Progenitor cell of endocrine pancreas (in vitro differentiated cells): ENCODE data around the gene GK2. TPM values are rescaled to one million over a fixed set of nuclear protein-coding genes. Genes with fewer than 3 reads are reported as not detected.

ENCODE experiments used
- DNase-seq: peaks from one replicate; pipeline ENCODE4 v3.0.0; 2021; ENCODE audit warnings: low spot score; ENCODE audit not compliant: unreplicated experiment
- H3K27ac Mint-ChIP-seq: 2 replicates; pipeline ENCODE4 v1.8.0; 2021; ENCODE audit warnings: mild to moderate bottlenecking, moderate library complexity, mixed read lengths
- H3K27me3 Mint-ChIP-seq: 2 replicates; pipeline ENCODE4 v1.8.0; 2021; ENCODE audit warnings: mixed read lengths
- H3K36me3 Mint-ChIP-seq: 2 replicates; pipeline ENCODE4 v1.8.0; 2022; ENCODE audit warnings: mixed read lengths; ENCODE audit not compliant: insufficient read depth
- H3K4me1 Mint-ChIP-seq: 2 replicates; pipeline ENCODE4 v1.8.0; 2021; ENCODE audit warnings: low read depth, mixed read lengths
- H3K4me3 Mint-ChIP-seq: 2 replicates; pipeline ENCODE4 v1.8.0; 2021; ENCODE audit warnings: low read depth, mild to moderate bottlenecking, moderate library complexity, mixed read lengths
- H3K9me3 Mint-ChIP-seq: 2 replicates; pipeline ENCODE4 v1.8.0; 2021; ENCODE audit warnings: low read depth, mixed read lengths
- CTCF ChIP-seq: fragments of 200-600 bp; sonication (generic); IDR thresholded peaks from one replicate; pipeline ENCODE4 v1.5.0; 2021; ENCODE audit warnings: antibody characterized with exemption, mild to moderate bottlenecking; ENCODE audit not compliant: unreplicated experiment
- long read RNA-seq: library from polyadenylated mRNA; unstranded; transcript quantifications from one replicate; pipeline ENCODE4 v2.0.0, GENCODE V29; 2020
- total RNA-seq: library from RNA; stranded (reverse); gene quantifications from 2 replicates; pipeline ENCODE4 v1.2.1, GENCODE V29; 2021

GK2 gene
- not detected in 2 replicates for total RNA-seq
- long read RNA-seq, result 0 reads

- H3K36me3 Mint-ChIP-seq, result no peaks in the 10 kb centered on the region
- H3K4me1 Mint-ChIP-seq, result no peaks in the 10 kb centered on the region
- peaks cover 15% of the 10 kb centered on the region for H3K9me3 Mint-ChIP-seq
- no peak for TF ChIP-seq CTCF
- no peak within 1 kb of the TSS for H3K4me3 Mint-ChIP-seq
- no peaks in the 10 kb centered on the region for H3K27me3 Mint-ChIP-seq
- no peak within 1 kb of the TSS for H3K27ac Mint-ChIP-seq
- no peak for DNase-seq
These were observed at the start of gene GK2 for GRCh38 chr4:79408063-79408462. TSS of gene GK2 (minus strand) at chr4:79408228. CDS start at chr4:79408200, 28 bp downstream.

GRCh38 chr4:79455216-79455615 is 47.2 kb upstream of the GK2 start:
- Mint-ChIP-seq H3K27me3 (no peaks in the 10 kb centered on the region), H3K4me3 (no peak overlapping the region), H3K9me3 (no peaks in the 10 kb centered on the region), H3K36me3 (no peaks in the 10 kb centered on the region), H3K4me1 (no peaks in the 10 kb centered on the region), H3K27ac (no peak overlapping the region)
- DNase-seq, result no peak
- no peak for TF ChIP-seq CTCF

- no peaks in the 10 kb centered on the region for H3K36me3 Mint-ChIP-seq
- TF ChIP-seq CTCF, result no peak
- no peak overlapping the region for H3K4me3 Mint-ChIP-seq
- DNase-seq, result no peak
- no peaks in the 10 kb centered on the region for H3K9me3 Mint-ChIP-seq
- no peak overlapping the region for H3K27ac Mint-ChIP-seq
- H3K4me1 Mint-ChIP-seq, result no peaks in the 10 kb centered on the region
- no peaks in the 10 kb centered on the region for H3K27me3 Mint-ChIP-seq
These were observed 46.6 kb upstream of the GK2 start for GRCh38 chr4:79454656-79455055.

- DNase-seq, result no peak
- no peak overlapping the region for H3K4me3 Mint-ChIP-seq
- no peak overlapping the region for H3K27ac Mint-ChIP-seq
- TF ChIP-seq CTCF, result no peak
- no peaks in the 10 kb centered on the region for H3K36me3 Mint-ChIP-seq
- no peaks in the 10 kb centered on the region for H3K9me3 Mint-ChIP-seq
- H3K27me3 Mint-ChIP-seq, result no peaks in the 10 kb centered on the region
- H3K4me1 Mint-ChIP-seq, result no peaks in the 10 kb centered on the region
These were observed 42.0 kb upstream of the GK2 start for GRCh38 chr4:79450053-79450452.

- Mint-ChIP-seq H3K4me3 (no peak overlapping the region), H3K36me3 (no peaks in the 10 kb centered on the region), H3K4me1 (no peaks in the 10 kb centered on the region), H3K27ac (no peak overlapping the region), H3K27me3 (no peaks in the 10 kb centered on the region), H3K9me3 (no peaks in the 10 kb centered on the region)
- no peak for TF ChIP-seq CTCF
- DNase-seq, result no peak
These were observed 38.1 kb upstream of the GK2 start for GRCh38 chr4:79446145-79446544.
